GM18867 (cell line): ENCODE measurements around the gene DGCR8.

Source experiments
- ATAC-seq: cut with Tn5 transposase; IDR thresholded peaks from one replicate; pipeline ENCODE4 v1.9.1; 2021; ENCODE audit warnings: mild to moderate bottlenecking, moderate library complexity; ENCODE audit not compliant: unreplicated experiment

The DGCR8 gene

DNA sequence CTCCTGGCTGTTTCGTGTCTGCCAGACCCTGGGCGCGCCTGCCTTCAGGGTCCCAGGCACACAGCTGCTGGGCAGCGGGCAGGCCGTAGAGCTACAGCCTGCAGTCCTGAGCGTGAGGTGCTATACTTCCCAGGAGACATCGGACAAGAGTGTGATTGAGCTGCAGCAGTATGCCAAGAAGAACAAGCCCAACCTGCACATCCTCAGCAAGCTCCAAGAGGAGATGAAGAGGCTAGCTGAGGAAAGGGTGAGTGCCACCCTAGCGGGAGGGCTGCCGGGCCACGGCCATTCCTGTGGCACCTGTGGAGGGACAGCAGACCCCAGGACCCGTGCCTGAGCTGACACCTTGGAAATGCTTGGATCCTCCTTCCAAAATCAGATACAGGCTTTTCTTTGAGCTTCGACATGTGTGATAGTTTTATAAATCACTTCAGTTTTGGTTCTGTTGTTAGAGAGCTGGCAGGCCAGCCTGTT, 28.8 kb downstream of the DGCR8 start:
- no peak for ATAC-seq

GRCh38 chr22:20109411-20110358, 29.6 kb downstream of the DGCR8 start:
- ATAC-seq, result no peak

DNA sequence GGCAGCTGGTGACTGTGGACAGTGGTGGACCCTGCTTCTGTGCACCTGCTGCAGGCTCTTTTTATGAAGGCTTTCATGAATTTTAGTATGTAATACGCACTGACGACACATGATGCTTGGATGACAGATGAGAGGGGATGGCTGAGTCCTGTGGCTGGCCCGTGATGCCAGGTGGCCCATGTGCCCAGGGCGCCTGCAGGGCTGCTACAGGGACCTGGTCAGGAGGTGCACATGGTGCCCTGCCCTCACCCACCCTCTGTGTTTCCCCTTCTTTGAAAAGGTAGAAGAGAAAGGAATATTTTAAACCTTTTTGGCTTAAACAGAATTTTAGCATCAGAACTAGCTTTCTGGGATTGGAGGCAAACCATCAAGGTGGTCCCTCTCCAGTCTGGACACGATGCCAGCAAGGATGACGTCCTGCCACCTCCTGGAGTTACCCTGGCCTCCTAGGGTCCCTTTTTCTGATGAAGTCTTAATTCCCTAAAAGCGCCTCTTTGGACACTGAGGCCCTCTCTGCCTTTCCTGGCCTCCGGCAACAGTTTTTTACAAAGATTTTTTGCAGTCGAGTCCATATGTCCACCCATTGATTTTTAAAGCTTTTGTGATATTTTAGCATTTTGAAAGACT, 30.4 kb downstream of the DGCR8 start:
- ATAC-seq, result no peak

GRCh38 chr22:20111045-20111688, 31.1 kb downstream of the DGCR8 start:
- no peak for ATAC-seq

GRCh38 chr22:20111689-20112622, 31.9 kb downstream of the DGCR8 start:
- no peak for ATAC-seq

DNA sequence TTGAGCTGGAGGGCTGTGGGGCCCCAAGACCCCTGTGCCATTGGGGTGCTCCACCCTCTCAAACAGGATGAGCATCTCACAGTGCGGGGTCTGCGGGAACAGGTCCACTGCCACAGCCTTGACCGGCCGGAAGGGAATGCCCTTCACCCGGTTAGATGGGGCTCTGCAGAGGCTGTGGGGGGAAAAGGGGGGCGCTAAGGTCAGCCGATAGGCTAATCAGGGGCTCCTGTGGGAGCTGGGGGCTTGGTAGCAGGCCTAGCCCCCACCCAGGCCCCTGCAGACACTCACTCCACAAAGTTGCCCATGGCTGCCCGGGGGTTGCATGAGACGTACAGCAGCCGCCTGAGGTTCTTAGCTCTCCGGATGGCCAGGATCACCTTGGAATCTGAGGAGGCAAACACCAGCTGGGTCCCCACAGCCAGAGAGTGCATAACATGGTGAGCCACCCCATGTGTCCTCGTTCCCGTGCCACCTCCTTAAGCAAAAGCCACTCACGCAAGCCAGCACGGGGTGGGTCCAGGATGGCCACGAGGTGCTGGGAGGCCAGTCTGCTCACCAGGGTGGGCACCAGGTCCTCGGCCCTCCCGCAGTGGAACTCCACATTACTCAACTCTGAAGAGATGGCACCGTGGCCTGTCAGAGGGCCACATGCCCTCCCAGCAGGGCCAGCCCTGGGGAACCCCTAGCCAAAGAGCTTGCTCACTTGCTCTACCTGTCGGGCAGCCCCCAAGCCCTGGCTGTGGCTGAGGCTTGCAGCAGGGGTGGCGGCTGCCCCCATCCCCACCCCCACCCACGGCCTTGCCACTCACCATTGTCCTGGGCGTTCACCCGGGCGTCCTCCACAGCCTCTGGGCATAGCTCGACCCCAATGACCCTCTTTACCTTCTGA, 32.8 kb downstream of the DGCR8 start:
- ATAC-seq, result no peak

- ATAC-seq, result no peak
These were observed 33.7 kb downstream of the DGCR8 start for GRCh38 chr22:20113551-20114310.

DNA sequence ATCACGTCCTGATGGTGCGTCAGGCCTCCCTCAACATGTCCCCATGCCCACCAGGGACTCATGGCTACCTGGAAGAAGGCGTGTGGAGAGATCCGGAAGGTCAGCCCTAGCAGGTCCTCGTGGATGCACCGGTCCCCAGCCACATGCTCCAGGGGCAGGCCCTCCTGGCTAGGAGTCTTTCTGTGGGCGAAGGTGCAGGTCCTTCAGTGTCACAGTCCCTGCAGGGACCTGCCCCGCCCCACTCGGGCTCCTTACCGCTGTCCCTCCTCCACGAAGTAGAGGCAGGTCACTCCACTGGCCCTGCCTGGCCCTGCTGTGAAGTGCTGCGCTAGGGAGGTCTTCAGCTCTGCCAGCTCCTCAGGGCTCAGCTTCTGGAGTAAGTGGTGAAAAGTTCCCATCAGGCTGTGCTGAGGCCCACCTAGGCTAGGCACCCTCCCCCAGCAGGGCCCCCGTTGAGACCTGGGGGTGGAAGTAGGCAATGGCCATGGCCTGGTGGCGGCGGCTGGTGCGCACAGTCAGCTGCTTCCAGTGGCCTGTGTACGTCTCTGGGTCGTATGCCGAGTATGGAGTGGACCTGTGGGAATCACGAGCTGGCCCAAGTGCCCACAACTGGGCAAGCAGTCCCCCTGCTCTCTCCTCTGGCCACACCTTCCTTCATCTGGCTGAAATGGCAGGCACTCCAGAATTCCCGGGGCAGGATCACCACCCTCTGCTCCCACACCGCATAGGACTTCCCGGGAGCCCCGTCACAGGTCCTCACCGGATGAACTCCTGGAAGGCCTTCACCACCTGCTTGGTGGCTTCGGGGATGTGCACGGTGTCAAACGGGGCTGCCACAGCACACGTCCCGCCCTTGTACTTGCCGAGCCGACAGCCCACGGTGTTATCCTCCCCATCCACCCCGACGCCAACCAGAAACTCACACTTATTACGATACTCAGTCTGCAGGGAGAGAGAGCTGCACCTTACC, 34.8 kb downstream of the DGCR8 start:
- ATAC-seq, result no peak

- ATAC-seq, result no peak
These were observed 35.8 kb downstream of the DGCR8 start, which contains the start of gene RANBP1 for GRCh38 chr22:20115691-20116375. RANBP1 (plus strand) TSS chr22:20116104; CDS start chr22:20116185, 81 bp downstream.

DNA sequence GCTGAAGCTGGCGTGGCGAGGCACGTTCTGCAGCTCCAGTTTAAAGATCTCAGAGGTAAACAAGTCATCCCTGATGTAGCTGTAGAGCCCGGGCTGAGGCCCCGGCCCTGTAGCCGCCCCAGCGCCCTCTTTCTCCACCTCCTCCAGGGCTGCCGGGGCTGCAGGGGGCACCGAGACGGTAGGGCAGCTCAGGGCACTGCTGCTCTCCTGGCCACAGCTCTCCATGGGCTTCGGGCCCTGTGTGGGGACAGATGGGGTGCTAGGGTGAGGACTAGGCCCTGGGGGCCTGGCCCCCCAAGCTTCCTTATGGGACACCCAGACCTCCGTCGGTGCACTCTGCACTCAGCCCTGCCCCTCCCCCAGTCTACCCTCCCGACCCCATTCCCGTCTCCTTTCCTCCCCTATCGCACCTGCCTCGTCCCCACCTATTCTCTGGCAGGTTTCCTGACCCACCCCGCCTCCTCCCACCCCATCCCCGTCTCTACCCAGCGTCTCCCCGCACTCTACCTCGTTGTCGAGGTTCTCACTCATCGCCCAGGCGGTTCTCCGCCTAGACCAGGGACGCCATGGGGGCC, 36.4 kb downstream of the DGCR8 start:
- ATAC-seq, result no peak

DNA sequence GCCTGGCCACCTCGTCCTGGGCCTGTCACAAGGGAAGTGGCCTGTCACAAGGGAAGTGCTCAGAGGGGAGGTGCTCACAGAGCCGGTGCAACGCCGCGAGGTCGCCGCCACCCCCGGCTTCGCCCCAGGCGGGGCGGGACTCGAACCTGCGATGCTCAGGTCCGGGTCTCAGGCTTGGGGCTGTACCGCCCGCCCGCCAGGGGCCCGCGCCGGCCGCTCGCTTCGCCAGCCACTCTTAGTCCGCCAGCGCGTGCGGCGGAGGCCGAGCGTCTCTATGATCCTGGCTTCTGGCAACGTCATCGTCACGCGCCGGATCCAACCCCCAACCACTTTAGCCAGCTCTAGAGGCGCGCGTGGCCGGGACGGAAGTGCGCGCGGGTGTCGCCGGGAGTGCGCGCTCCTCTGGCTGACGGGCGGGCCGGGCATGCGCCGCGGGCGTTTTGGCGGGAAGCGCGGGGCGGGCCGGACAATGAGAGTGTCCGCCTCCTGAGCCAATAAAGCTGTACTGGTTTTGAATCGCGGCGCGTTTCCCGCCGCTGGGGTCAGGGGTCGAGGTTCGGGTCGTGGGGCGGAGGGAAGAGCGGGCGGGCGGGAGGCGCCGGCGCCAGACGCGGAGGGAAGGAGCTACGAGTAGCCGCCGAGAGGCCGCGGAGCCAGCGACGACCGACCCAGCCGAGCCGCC, 37.1 kb downstream of the DGCR8 start, which contains the start of gene TRMT2A:
TRMT2A (minus strand) TSS at position 276 of the 682 bp plus-strand sequence. CDS start 320 bp downstream, outside the sequence.
- peak; percentile 73 for ATAC-seq

- ATAC-seq, result peak; percentile 18
These were observed 37.7 kb downstream of the DGCR8 start for GRCh38 chr22:20117633-20118299.

GRCh38 chr22:20118300-20119020, 38.4 kb downstream of the DGCR8 start:
- ATAC-seq, result no peak

GRCh38 chr22:20121856-20122415, 41.9 kb downstream of the DGCR8 start:
- no peak for ATAC-seq
